Adipose tissue (tissue), 3 donors: ENCODE data around the gene HDAC7. TPM values are rescaled to one million over a fixed set of nuclear protein-coding genes. Genes with fewer than 3 reads are reported as not detected.

Experiments used
- H3K27ac ChIP-seq: one replicate; pipeline ENCODE4 v1.5.1; 2013; ENCODE audit warnings: low read depth, low read length
- WGBS, 3 donors: extraction: QIAGEN DNeasy Blood & Tissue Kit; methylation state at CpG; one replicate each; pipeline ENCODE4 v1.1.7; 2013; 5-methylcytosine and 5-hydroxymethylcytosine counted together
- polyA plus RNA-seq, 3 donors: library from polyadenylated mRNA; stranded (reverse); fragments of 200-250 nt; gene quantifications; one replicate each; pipeline ENCODE4 v1.2.3, GENCODE V29; 2013
- donor health status: healthy with polysubstance abuse.
- donor health status: Bipolar disorder and iron deficiency.
- donor health status: healthy.

The HDAC7 gene
- polyA plus RNA-seq, 3 donors: 18.9 to 107 (median 59.0) TPM

DNA sequence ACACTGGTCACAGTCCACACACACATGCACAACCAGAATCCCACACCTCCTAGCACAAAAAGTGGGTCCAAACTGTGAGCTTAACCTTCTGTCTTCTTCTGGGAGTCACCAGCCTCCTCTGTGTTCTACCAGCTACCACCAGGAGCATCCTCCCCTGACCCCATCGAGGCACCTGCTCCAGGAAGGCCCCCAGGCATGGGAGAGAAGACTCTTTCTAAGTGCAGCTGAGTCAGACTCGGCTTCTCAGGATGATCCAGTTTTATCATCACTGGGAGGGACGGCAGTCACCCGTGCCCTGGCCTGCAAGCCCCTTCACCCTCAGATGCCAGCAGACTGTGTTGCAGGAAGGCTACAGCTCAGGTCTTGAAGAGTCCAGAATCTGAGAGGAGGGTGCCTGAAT, 86.6 kb downstream of the HDAC7 start:
- WGBS, 3 donors: 86 to 91% (median 88%) methylated on average over 4 of the region's 4 CpGs
- H3K27ac ChIP-seq: no peak overlapping the region

Other genes starting within 250 kb of the HDAC7 start
- 1 to 10 TPM; 5.9 to 9.2 (median 7.5) TPM for gene RPAP3, start 113.9 kb downstream of the HDAC7 start, polyA plus RNA-seq
- gene ENDOU, start 94.4 kb downstream of the HDAC7 start, polyA plus RNA-seq: 1 to 10 TPM in 1 of 3 donors, under 1 TPM in 2; 0.14 to 2.0 (median 0.54) TPM
- gene RAPGEF3, start 61.0 kb downstream of the HDAC7 start, polyA plus RNA-seq: 100 to 1,000 TPM in 1 of 3 donors, 10 to 100 TPM in 2; 11.6 to 239 (median 57.9) TPM
- 10 to 100 TPM in 2 of 3 donors, 1 to 10 TPM in 1; 9.8 to 21.4 (median 17.0) TPM for gene SLC48A1, start 46.7 kb downstream of the HDAC7 start, polyA plus RNA-seq
- gene VDR, start 85.1 kb upstream of the HDAC7 start, polyA plus RNA-seq: 1 to 10 TPM; 1.2 to 2.9 (median 1.5) TPM
- 10 to 100 TPM; 21.9 to 52.5 (median 37.9) TPM for gene TMEM106C, start 143.7 kb upstream of the HDAC7 start, polyA plus RNA-seq
- 1 to 10 TPM in 1 of 3 donors, under 1 TPM in 1, not detected in 1; 0.07 to 1.1 TPM for gene COL2A1, start 184.6 kb upstream of the HDAC7 start, polyA plus RNA-seq